Adipose tissue (tissue), 3 donors: ENCODE results near the gene LHX1. TPM values are rescaled to one million over a fixed set of nuclear protein-coding genes. Genes with fewer than 3 reads are reported as not detected.

Experiments used
- H3K27ac ChIP-seq: one replicate; pipeline ENCODE4 v1.5.1; 2013; ENCODE audit warnings: low read depth, low read length
- WGBS, 3 donors: extraction: QIAGEN DNeasy Blood & Tissue Kit; methylation state at CpG; one replicate each; pipeline ENCODE4 v1.1.7; 2013; 5-methylcytosine and 5-hydroxymethylcytosine counted together
- polyA plus RNA-seq, 3 donors: library from polyadenylated mRNA; stranded (reverse); fragments of 200-250 nt; gene quantifications; one replicate each; pipeline ENCODE4 v1.2.3, GENCODE V29; 2013
- donor health status: healthy with polysubstance abuse.
- donor health status: Bipolar disorder and iron deficiency.
- donor health status: healthy.

LHX1 gene
- polyA plus RNA-seq, 3 donors = not detected

- WGBS, 3 donors = 72 to 94% (median 94%) methylated on average over 6 of the region's 6 CpGs
Measured at GRCh38 chr17:36989173-36989572, 51.9 kb downstream of the LHX1 start.

GRCh38 chr17:36992701-36993100, 55.4 kb downstream of the LHX1 start:
- no peak overlapping the region for H3K27ac ChIP-seq
- WGBS, 3 donors = 51 to 92% (median 85%) methylated on average over 2 of the region's 2 CpGs

More at GRCh38 chr17:36989173-36989572, 51.9 kb downstream of the LHX1 start:
- no peak overlapping the region for H3K27ac ChIP-seq

GRCh38 chr17:36993227-36993626, 56.0 kb downstream of the LHX1 start:
- no peak overlapping the region for H3K27ac ChIP-seq

Other genes with a start within 250 kb of the LHX1 start
- gene AATF, start 11.5 kb downstream of the LHX1 start, polyA plus RNA-seq = 10 to 100 TPM; 33.2 to 34.1 (median 34.0) TPM